Breast epithelium (tissue), 3 donors: ENCODE measurements around the gene CA9.

ENCODE experiments used
- CTCF ChIP-seq, 3 donors: fragments of 450-650 bp; IDR thresholded peaks; one replicate each; pipeline ENCODE4 v1.5.1; 2016 to 2017; ENCODE audit warnings: antibody characterized with exemption in 3 of 3, mild to moderate bottlenecking in 3 of 3, moderate library complexity in 3 of 3
- POLR2A ChIP-seq: fragments of 450-650 bp; IDR thresholded peaks from one replicate; pipeline ENCODE4 v1.6.1; 2016; ENCODE audit warnings: antibody characterized with exemption, mild to moderate bottlenecking, moderate library complexity
- POLR2AphosphoS5 ChIP-seq, 3 donors: sonication (generic); formaldehyde crosslinking; IDR thresholded peaks; one replicate each; pipeline ENCODE4 v1.6.1; 2017; ENCODE audit warnings: antibody characterized with exemption in 3 of 3

- TF ChIP-seq CTCF (IDR thresholded peaks at IDR 0.05) (no peak), POLR2AphosphoS5 (IDR thresholded peaks at IDR 0.05) (no peak), POLR2A (no peak)
Observed at GRCh38 chr9:35680331-35681105, 6.8 kb downstream of the CA9 start.
